SK-N-MC (cell line): ENCODE results near the gene ABLIM2.

Experiments used
- DNase-seq: peaks from one replicate; pipeline ENCODE4 v3.0.0-alpha.2; 2011; ENCODE audit warnings: low read depth, low spot score
- H3K27ac ChIP-seq: fragments of 200-600 bp; sonication (generic); 2 replicates; pipeline ENCODE4 v1.5.1; 2016; ENCODE audit warnings: mixed run types
- H3K36me3 ChIP-seq: fragments of 200-600 bp; sonication (generic); 2 replicates; pipeline ENCODE4 v1.6.1; 2017; ENCODE audit warnings: antibody characterized with exemption, low read length, mixed read lengths; ENCODE audit not compliant: insufficient read depth
- H3K4me3 ChIP-seq: fragments of 200-600 bp; sonication (generic); 2 replicates; pipeline ENCODE4 v1.5.1; 2016
- H3K9ac ChIP-seq: fragments of 200-600 bp; sonication (generic); 2 replicates; pipeline ENCODE4 v1.8.0; 2017; ENCODE audit warnings: mixed run types, mixed read lengths; ENCODE audit not compliant: insufficient read length
- H3K9me3 ChIP-seq: fragments of 200-600 bp; sonication (generic); 2 replicates; pipeline ENCODE4 v1.6.1; 2017; ENCODE audit warnings: low read depth, mild to moderate bottlenecking, antibody characterized with exemption, low read length, moderate library complexity, mixed read lengths
- EZH2 ChIP-seq: fragments of 200-600 bp; sonication (generic); IDR thresholded peaks from one replicate; pipeline ENCODE4 v1.6.1; 2017; ENCODE audit warnings: antibody characterized with exemption
- FOXP2 ChIP-seq: optimal IDR thresholded peaks from 2 replicates; pipeline ENCODE3; 2011; ENCODE audit warnings: mild to moderate bottlenecking, moderate library complexity; ENCODE audit not compliant: insufficient read depth; ENCODE audit errors: extremely low read length, control extremely low read depth
- POLR2AphosphoS5 ChIP-seq: IDR thresholded peaks from 2 replicates; pipeline ENCODE4 v1.6.1; 2012; ENCODE audit warnings: mild to moderate bottlenecking, low read depth, low read length, borderline replicate concordance

ABLIM2 gene

DNA sequence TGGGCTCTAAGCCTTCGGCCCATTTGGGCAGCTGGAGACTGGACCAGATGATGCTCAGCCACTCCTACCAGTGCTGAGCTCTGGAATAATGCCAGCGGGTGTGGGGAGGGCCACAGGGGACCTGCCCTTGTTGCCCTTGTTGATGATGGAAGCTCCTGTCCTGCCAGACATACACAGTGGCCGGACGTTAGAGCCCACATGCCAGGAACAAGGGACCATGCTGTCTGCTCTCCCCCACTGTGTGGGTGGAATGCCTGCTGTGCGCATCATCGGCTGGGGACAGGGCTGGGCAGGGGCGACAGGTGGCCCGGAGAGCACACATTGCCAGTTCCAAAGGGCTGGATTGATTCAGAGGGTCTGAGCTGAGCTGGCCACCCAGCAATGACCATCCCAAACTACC, 2.0 kb downstream of the ABLIM2 start:
- no peak overlapping the region for H3K27ac ChIP-seq
- H3K9me3 ChIP-seq = no peaks in the 10 kb centered on the region
- H3K36me3 ChIP-seq = no peaks in the 10 kb centered on the region
- H3K4me3 ChIP-seq = no peak overlapping the region
- H3K9ac ChIP-seq = no peak overlapping the region
- DNase-seq = no peak
- TF ChIP-seq POLR2AphosphoS5 (no peak), FOXP2 (no peak), EZH2 (no peak)

DNA sequence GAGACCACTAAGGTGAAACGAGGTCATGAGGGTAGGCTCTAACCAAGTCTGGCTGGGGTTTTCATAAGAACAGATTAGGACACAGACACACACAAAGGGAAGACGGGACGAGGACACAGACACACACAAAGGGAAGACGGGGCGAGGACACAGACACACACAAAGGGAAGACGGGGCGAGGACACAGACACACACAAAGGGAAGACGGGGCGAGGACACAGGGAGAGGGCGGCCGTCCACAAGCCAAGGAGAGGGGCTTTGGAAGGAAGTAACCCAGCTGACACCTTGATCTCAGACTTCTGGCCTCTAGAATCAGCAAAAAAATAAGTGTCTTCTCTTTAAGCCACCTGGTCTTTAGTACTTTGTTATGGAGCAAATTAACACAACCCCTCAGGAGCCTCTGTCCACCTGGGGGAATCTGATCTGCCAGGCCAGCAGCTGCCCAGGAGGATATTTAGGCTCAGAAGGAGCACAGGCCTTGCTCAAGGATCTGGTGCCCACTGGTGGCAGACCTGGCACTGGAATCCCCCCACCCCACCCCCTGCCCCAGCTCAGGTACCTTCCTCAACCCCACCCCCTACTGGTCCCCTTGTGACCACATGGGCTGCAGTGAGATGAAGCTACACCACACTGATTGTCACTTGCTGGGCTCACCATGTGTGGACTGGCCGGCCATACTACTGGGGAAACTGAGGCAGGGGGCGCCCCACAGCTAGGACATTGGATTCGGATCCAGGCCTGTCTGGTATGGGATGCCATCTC, 2.8 kb downstream of the ABLIM2 start:
- DNase-seq = no peak
- Histone ChIP-seq H3K36me3 (no peaks in the 10 kb centered on the region), H3K9me3 (no peaks in the 10 kb centered on the region), H3K27ac (no peak overlapping the region), H3K9ac (no peak overlapping the region), H3K4me3 (no peak overlapping the region)
- TF ChIP-seq POLR2AphosphoS5 (no peak), EZH2 (no peak), FOXP2 (no peak)

DNA sequence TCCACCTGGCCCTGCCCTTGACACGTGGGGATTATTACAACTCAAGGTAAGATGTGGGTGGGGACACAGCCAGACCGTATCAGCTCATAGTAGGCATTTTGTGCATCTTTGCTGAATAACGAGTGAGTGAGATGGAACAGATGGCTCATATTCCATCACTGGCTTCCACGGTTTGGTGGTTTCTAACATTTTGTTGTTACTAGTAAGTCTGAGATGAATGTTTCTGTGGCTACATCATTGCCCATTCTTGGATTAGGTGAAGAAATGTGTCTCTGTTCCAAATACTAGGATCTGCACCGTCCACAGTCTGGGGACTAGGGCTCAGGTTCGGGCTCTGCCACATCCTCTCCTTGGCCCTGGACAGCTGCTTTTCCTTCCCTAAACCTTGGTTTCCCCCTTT, 3.6 kb downstream of the ABLIM2 start:
- no peak for TF ChIP-seq FOXP2
- DNase-seq = no peak

DNA sequence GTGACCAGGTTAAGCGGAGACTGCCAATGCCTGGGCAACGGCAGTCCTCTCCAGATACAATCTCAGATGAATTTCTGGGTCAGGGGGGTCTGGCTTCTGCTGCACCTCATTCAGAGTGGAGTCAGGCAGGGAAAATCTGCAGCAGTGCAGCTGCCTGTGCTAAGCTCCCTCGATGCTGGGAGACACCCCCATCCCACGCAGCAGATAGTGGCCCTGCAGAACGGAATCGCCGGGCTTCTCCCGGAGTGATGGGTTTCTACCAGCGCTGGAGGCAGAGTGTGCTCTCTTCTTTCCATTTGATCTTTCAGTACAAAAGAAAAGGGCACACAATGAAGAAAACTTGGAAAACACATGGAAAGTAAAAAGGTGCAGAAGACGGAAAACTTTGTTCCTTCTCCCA, 5.2 kb downstream of the ABLIM2 start:
- no peak for DNase-seq
- no peak overlapping the region for H3K27ac ChIP-seq
- no peak overlapping the region for H3K4me3 ChIP-seq
- no peak for TF ChIP-seq EZH2
- TF ChIP-seq POLR2AphosphoS5 = no peak
- TF ChIP-seq FOXP2 = no peak
- H3K36me3 ChIP-seq = no peaks in the 10 kb centered on the region
- no peaks in the 10 kb centered on the region for H3K9me3 ChIP-seq
- no peak overlapping the region for H3K9ac ChIP-seq

More for the DNA sequence above, 3.6 kb downstream of the ABLIM2 start:
- H3K36me3 ChIP-seq = no peaks in the 10 kb centered on the region
- H3K9ac ChIP-seq = no peak overlapping the region
- H3K27ac ChIP-seq = no peak overlapping the region
- no peak overlapping the region for H3K4me3 ChIP-seq
- H3K9me3 ChIP-seq = no peaks in the 10 kb centered on the region

DNA sequence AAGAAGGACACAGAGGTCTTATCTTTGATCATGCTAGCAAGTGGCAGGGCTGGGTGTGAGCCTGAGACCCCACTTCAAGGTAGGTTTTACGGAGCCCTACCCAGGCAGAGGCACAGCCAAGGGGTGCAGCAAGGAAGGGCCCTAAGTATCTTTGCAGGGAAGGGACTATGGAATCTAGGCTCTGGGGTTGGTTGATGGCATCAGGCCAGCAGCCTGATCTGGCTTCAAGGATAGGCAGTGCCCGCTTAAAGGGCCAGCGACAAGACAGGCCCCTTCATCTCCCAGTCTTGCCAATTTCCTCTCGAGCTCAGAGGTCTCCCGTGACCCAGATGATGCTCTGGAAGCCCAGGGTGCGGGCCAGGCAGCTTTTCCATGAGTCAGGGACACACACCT, 5.8 kb downstream of the ABLIM2 start:
- H3K9me3 ChIP-seq = no peaks in the 10 kb centered on the region

DNA sequence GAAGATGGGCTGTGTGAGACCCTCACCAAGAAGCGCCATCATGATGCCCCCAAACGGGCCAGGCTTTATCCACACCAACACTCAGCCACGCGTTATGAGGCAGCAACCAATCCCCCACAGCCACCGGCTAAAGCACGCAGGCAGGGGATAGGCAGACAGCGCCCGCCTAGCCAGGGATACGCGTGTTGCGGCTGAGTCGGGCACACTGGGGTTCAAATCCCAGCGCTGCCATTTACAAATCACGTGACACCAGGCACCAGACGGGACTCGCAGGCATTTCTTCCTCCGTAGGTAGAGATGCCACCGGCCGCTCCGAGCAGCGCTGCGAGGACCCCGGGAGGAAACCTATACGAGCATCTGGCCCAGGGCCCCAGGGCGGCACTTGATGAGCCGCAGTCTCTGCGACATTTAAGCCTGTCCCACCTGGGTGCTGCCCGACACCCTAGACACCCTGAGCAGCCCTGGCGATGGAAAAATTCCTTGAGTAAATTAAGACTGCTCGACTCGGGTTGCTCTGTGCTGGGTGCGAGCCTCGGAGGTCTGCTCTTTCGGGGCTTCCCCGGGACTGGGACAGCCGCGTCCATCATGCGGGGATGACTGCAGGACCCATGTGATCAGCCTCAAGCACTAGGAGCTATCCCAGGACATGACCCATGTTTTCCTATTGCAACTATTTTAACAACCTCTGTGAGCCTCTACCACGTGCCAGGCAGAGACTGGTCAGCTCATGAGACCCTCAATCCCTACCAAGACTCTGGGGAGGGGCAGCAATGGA, 6.3 kb downstream of the ABLIM2 start:
- Histone ChIP-seq H3K4me3 (no peak overlapping the region), H3K36me3 (no peaks in the 10 kb centered on the region), H3K27ac (no peak overlapping the region), H3K9me3 (no peaks in the 10 kb centered on the region), H3K9ac (no peak overlapping the region)
- TF ChIP-seq EZH2 (no peak), FOXP2 (no peak), POLR2AphosphoS5 (no peak)
- no peak for DNase-seq

More for the DNA sequence above, 5.8 kb downstream of the ABLIM2 start:
- Histone ChIP-seq H3K9ac (no peak overlapping the region), H3K27ac (no peak overlapping the region), H3K4me3 (no peak overlapping the region), H3K36me3 (no peaks in the 10 kb centered on the region)
- no peak for DNase-seq
- TF ChIP-seq FOXP2 = no peak
- no peak for TF ChIP-seq POLR2AphosphoS5
- TF ChIP-seq EZH2 = no peak

DNA sequence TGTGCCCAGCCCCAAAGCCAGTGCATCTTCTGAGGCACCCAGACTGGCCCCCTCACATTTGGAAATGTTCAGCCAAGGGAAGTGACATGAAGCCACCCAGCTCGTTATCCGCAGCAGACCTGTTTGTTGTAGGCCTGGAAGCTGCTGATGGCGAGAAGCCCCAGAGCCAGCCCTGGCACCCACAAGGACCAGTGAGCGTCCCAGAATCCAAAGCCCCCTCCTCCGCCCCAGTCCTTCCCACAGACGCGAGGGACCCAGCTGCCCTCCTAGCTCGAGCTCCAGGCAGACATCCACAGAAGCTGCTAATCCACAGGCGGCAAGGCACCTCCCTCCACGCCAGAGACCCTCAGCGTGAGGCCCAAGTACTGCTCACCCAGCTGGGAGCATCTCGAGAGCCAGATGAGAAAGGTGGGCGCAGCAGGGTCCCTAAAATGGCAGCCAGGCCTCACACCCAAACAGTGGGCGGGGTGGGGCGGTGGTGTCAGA, 7.4 kb downstream of the ABLIM2 start:
- H3K36me3 ChIP-seq = no peaks in the 10 kb centered on the region
- no peak for TF ChIP-seq POLR2AphosphoS5
- TF ChIP-seq FOXP2 = no peak
- no peak for TF ChIP-seq EZH2
- no peak overlapping the region for H3K9ac ChIP-seq
- DNase-seq = no peak
- no peak overlapping the region for H3K27ac ChIP-seq
- no peaks in the 10 kb centered on the region for H3K9me3 ChIP-seq
- H3K4me3 ChIP-seq = no peak overlapping the region

DNA sequence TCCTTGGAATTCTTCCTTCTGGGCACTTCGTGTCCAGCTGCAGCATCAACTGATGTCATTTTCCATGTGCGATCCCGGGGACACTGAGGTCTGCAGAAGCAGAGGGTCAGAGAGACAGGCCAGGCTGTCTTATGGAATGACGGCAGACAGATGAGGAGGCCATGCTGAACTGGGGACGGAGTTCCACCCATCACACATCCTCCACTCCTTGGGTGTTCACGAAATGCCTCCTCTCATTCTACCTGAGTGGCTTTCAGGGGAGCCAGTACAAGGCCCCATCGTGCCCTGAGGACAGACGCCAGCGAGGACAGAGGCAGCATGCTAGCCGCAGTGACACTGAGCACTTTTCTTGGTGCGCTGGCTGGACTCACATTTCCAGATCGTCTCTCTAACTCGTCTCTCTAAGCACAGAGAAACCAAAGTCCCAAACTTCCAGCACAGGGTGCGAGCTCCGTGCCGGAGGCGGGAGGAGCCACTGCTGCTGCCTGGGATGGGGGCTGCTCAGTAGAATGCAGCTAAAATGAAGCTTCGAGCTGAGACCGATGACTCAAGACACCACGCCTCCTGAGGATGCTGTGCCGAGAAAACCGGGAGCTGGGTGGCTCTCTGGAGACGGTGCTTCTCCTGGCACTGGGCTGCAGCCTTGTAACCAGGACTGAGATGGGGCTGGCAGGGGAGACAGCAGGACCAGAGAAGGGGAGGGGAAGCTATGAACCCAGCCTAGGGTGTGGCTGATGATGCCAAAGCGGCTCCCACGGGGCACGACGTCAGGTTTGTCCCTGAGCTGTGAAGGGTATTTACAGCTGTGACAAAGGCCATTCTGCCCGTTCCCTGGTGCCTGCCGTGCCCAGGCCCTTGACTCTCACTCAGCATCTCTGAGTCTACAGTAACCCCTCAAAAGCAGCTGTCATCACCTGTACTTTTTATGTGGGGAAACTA, 8.2 kb downstream of the ABLIM2 start:
- no peak for TF ChIP-seq EZH2
- no peak for TF ChIP-seq FOXP2
- Histone ChIP-seq H3K4me3 (no peak overlapping the region), H3K9me3 (no peaks in the 10 kb centered on the region), H3K36me3 (no peaks in the 10 kb centered on the region), H3K9ac (no peak overlapping the region), H3K27ac (no peak overlapping the region)
- no peak for DNase-seq
